GM18505 (cell line): ENCODE data around the gene PRRC2B.

ENCODE experiments used
- ATAC-seq: cut with Tn5 transposase; IDR thresholded peaks from one replicate; pipeline ENCODE4 v1.9.1; 2021; ENCODE audit not compliant: unreplicated experiment
- POLR2A ChIP-seq: IDR thresholded peaks from 4 replicates; pipeline ENCODE4 v1.6.1; 2011; ENCODE audit warnings: borderline replicate concordance; ENCODE audit not compliant: insufficient read depth, insufficient read length; ENCODE audit errors: extremely low read depth

PRRC2B gene

GRCh38 chr9:131482343-131483006, 88.6 kb downstream of the PRRC2B start:
- no peak for ATAC-seq
- no peak for TF ChIP-seq POLR2A

DNA sequence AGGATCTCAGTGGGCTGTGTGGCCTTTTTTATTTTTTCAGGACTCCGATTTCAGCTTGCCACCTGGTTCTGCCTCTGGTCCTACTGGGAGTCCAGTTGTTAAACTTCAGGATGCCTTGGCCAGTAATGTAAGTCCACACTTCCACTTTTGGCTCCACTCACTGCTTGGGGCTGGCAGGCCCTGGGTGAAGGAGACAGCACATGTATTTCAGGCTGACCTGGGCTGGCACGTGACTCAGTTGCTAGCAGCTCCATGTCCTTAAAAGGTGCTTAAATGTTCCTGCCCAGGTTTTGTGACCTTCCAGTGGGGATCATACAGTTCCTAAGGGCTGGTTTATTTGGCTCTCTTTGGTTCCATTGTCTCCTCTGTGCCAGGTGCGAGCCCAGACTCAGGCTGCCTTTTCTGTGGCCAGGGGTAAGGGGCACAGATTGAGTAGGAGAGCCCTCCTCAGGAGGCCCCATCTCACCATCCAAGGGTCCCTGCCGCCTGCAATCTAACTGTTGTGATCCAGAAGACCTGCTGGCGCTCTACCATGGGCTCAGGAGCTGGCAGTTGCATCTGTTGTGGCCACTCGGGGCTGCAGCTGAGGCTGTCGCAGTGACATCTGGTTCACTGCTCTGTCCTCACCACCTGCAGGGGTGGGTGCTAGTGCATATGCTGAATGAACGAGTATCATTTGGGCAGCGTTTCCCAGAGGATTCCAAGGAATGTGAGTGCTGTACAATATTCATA, 89.6 kb downstream of the PRRC2B start:
- TF ChIP-seq POLR2A = no peak
- no peak for ATAC-seq

DNA sequence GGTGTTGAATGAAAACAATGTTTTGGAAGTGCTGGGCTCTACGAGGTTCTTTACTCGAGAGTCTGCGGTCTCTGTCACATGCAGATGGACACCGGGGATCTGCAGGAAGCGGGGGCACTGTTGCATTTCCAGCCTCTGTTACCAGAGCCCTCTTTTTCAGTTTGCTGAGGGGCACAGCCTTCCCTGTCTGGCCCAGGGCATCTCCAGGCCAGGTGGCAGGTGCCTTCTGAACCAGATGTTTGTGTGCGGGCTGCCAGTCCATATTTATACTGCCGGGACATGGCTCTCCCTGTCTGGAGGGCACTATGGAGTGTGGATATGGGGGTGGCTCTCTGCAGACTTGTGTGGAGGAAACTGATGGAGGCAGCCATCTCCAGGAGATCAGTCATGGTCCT, 90.2 kb downstream of the PRRC2B start:
- no peak for ATAC-seq
- no peak for TF ChIP-seq POLR2A

DNA sequence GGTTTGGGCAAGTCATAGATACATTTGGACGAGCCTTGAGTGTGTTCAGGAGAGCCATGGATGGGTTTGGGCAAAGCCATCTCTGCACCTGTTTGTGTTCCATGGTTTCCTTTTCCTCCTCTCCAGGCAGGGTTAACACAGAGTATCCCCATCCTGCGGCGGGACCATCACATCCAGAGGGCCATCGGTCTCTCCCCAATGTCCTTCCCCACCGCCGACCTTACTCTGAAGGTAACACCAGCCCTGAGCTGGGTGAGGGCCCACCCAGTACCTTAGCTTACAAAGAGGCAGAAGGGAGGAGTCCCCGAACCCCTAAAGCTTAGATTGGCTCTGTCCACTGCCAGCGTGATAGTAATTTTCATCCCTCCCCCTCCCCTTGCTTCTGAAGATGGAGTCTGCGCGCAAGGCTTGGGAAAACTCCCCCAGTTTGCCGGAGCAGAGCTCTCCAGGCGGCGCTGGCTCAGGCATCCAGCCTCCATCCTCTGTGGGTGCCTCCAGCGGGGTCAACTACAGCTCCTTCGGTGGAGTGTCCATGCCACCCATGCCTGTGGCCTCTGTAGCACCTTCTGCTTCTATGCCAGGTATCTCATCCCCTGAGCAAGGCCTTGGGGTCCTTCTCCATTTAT, 90.8 kb downstream of the PRRC2B start:
- TF ChIP-seq POLR2A = no peak
- no peak for ATAC-seq

- no peak for TF ChIP-seq POLR2A
Measured at GRCh38 chr9:131485206-131485605, 91.3 kb downstream of the PRRC2B start.

GRCh38 chr9:131485728-131486422, 92.0 kb downstream of the PRRC2B start:
- TF ChIP-seq POLR2A = no peak
- no peak for ATAC-seq

More at GRCh38 chr9:131485206-131485605, 91.3 kb downstream of the PRRC2B start:
- no peak for ATAC-seq

DNA sequence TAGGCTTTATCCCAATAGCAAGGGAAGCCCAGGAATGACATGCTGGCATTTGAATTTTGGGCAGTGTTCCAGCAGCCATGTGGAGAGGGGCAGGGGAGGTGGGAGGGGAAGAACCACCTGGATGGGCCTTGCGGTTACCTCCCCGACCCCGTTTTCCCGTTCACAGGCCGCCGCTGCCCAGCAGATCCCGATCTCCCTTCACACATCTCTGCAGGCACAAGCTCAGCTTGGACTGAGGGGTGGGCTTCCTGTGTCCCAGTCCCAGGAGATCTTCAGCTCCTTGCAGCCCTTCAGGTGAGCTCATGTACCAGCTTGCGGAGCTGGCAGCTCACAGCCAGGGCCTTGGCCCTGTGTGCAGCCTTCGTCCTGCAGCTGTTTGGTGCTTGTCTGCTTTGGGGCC, 93.1 kb downstream of the PRRC2B start:
- no peak for ATAC-seq
- no peak for TF ChIP-seq POLR2A

DNA sequence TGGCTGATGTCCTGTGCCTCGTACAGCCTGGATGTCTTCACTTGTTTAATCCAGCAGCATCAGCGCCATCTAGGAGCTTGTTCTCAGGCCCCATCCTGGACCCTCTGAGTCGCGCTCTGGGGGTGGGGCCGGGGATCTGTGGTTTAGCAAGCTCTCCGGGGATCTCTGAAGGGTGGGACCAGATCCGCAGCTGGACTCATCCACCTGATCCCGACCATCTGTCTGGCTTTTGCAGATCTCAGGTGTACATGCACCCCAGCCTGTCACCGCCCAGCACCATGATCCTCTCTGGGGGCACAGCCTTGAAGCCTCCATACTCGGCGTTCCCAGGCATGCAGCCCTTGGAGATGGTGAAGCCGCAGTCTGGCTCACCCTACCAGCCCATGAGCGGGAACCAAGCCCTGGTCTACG, 93.7 kb downstream of the PRRC2B start:
- no peak for TF ChIP-seq POLR2A
- no peak for ATAC-seq

DNA sequence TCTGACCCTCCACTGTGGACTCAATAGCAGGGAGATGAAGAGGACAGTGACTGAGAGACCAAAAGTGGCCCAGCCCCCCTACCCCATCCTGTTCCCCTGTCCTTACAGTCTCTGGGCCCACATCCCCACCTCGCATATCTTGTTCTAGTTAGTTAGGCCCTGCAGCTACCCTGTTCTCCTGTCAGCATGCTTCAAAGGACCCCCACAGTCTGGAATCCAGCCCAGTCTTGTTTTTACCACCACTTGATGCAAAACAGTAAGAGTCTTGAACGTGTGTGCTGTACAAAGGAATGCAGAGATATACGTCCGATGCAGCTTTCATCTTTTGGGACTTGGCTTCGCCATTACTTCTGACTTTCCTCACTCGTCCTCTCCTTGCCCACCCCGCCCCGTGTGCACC, 96.6 kb downstream of the PRRC2B start:
- no peak for ATAC-seq

GRCh38 chr9:131491001-131491710, 97.3 kb downstream of the PRRC2B start:
- no peak for ATAC-seq
- no peak for TF ChIP-seq POLR2A

More for the DNA sequence above, 96.6 kb downstream of the PRRC2B start:
- TF ChIP-seq POLR2A = no peak

DNA sequence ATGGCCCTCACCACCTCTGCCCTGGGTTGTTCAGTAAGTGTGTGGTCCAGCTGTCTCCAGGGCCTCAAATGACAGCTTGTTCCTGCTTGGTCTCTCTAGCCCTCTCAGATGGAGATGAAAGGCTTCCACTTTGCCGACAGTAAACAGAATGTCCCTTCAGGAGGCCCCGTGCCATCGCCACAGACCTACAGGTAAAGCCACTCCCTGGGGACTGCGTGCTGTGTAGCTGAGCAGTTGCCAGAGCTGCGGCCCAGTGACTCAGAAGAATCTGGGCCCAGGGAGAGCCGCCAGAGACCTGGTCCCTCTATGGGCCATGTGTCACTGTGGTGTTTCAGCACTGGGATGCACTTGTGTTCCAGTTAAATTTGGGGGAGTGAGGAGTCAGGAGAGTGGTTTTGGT, 98.2 kb downstream of the PRRC2B start:
- TF ChIP-seq POLR2A = no peak
- ATAC-seq = no peak

- TF ChIP-seq POLR2A = no peak
- ATAC-seq = no peak
Measured at GRCh38 chr9:131494296-131494870, 100.5 kb downstream of the PRRC2B start.
